Panc1 (cell line): ENCODE results near the gene PLPP4.

Experiments
- CTCF ChIP-seq: fragments of 450-650 bp; IDR thresholded peaks from 2 replicates; pipeline ENCODE4 v1.5.1; 2017; ENCODE audit warnings: mild to moderate bottlenecking
- POLR2AphosphoS5 ChIP-seq: IDR thresholded peaks from 2 replicates; pipeline ENCODE4 v1.6.1; 2012; ENCODE audit warnings: mild to moderate bottlenecking, low read depth, low read length, moderate library complexity
- TCF7L2 ChIP-seq: IDR thresholded peaks from 2 replicates; pipeline ENCODE4 v1.6.1; 2011; ENCODE audit warnings: mild to moderate bottlenecking, low read depth, low read length, inconsistent platforms

- no peak for TF ChIP-seq POLR2AphosphoS5
- TF ChIP-seq TCF7L2, result no peak
- TF ChIP-seq CTCF, result no peak
Observed at GRCh38 chr10:120421250-120421649, 35.8 kb upstream of the PLPP4 start.
